ENCODE results near the gene BLTP2. TPM values are rescaled to one million over a fixed set of nuclear protein-coding genes. Genes with fewer than 3 reads are reported as not detected.

The BLTP2 gene
- total RNA-seq, 2 donors from 2014 or later = 42.2 to 94.2 TPM

DNA sequence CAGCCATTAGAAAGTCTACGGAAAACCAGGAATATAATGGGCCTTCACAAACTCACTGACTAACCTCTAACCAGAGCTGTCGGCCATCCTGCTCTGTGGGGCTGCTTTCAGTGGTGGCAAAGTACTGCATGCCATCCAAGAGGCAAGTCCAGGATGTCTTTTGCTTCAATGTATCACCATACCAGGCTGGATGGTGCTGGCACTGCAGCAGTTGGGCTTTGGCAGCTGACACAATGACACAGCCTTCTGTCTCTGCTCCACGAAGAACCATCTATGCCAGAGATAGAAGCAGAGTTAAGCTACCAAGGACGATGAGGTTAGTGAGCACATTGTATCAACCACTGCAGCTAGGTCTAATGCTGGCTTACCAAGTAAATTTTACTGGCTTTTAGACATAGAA lies 21.3 kb downstream of the BLTP2 start:
- no peak for TF ChIP-seq POLR2AphosphoS5 (IDR thresholded peaks at IDR 0.05)
- TF ChIP-seq POLR2A (IDR thresholded peaks at IDR 0.05) = no peak
- TF ChIP-seq, protein P1, sequence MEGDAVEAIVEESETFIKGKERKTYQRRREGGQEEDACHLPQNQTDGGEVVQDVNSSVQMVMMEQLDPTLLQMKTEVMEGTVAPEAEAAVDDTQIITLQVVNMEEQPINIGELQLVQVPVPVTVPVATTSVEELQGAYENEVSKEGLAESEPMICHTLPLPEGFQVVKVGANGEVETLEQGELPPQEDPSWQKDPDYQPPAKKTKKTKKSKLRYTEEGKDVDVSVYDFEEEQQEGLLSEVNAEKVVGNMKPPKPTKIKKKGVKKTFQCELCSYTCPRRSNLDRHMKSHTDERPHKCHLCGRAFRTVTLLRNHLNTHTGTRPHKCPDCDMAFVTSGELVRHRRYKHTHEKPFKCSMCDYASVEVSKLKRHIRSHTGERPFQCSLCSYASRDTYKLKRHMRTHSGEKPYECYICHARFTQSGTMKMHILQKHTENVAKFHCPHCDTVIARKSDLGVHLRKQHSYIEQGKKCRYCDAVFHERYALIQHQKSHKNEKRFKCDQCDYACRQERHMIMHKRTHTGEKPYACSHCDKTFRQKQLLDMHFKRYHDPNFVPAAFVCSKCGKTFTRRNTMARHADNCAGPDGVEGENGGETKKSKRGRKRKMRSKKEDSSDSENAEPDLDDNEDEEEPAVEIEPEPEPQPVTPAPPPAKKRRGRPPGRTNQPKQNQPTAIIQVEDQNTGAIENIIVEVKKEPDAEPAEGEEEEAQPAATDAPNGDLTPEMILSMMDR (IDR thresholded peaks at IDR 0.05) = no peak
- H3K27ac ChIP-seq = no peak overlapping the region
- no peaks in the 10 kb centered on the region for H3K4me1 ChIP-seq (replicated peaks)
- no peak for DNase-seq (ENCODE audit: low spot score)
- H3K4me3 ChIP-seq = no peak overlapping the region
- peaks cover 20 to 26% of the 10 kb centered on the region in 2 donors for H3K36me3 ChIP-seq
- H3K27me3 ChIP-seq (replicated peaks; ENCODE audit: insufficient read depth) = no peaks in the 10 kb centered on the region
- H3K9me3 ChIP-seq = no peaks in the 10 kb centered on the region
- intact Hi-C loops (cut with DNase I) = no loop called here
- WGBS = 88% methylated on average over 4 of the region's 4 CpGs

DNA sequence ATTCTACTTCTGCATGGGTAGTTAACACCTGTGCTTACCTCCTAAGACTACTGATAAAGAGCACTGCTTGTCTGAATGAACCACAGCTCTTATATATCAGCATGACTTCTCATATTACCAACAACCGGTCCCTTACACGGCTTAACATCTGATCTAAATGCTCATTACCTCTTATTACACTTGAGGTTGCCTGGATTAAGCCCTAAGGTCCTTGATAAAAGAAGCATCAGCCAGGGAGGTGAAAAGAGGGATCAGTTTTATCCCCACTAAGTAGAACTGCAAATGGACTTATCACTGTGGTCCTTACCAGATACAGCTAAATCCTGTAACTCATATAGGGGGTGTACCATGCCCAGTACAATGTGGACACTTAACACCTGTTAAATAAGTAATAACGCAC lies 22.8 kb downstream of the BLTP2 start:
- intact Hi-C loops (cut with DNase I) = no loop called here
- no peak for DNase-seq (ENCODE audit: low spot score)
- Histone ChIP-seq H3K27ac (no peak overlapping the region), H3K4me3 (no peak overlapping the region), H3K9me3 (no peaks in the 10 kb centered on the region), H3K36me3 (peaks cover 23 to 36% of the 10 kb centered on the region in 2 donors), H3K27me3 (replicated peaks; ENCODE audit: insufficient read depth) (no peaks in the 10 kb centered on the region), H3K4me1 (replicated peaks) (no peaks in the 10 kb centered on the region)
- 88% methylated on average over 3 of the region's 3 CpGs for WGBS
- TF ChIP-seq, protein P1 (IDR thresholded peaks at IDR 0.05) = no peak
- TF ChIP-seq POLR2AphosphoS5 (IDR thresholded peaks at IDR 0.05) = no peak

DNA sequence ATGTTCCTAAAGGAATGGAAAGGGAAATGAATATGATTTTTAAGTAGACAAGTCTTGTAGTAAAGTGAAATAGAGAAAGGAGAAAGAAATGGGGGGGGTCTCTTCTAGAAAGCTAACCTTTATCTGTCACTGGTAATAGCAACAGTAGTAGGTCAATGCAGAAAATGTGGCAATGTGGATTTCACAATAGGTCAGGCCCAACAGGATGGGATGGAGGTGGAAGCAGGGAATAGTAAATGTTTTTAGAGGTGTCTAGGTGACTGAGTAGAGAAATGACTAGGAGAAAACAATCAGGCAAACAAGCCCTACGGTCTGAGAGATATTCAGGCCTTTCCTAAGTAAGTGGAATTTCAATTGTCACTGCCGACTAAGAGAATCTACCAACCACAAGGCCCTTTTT lies 24.9 kb downstream of the BLTP2 start:
- Histone ChIP-seq H3K27me3 (replicated peaks; ENCODE audit: insufficient read depth) (no peaks in the 10 kb centered on the region), H3K4me1 (replicated peaks) (no peaks in the 10 kb centered on the region), H3K9me3 (no peaks in the 10 kb centered on the region), H3K4me3 (no peak overlapping the region), H3K27ac (no peak overlapping the region), H3K36me3 (peaks cover 39 to 52% of the 10 kb centered on the region in 2 donors)
- no peak for DNase-seq (ENCODE audit: low spot score)
- intact Hi-C loops (cut with DNase I) = no loop called here
- TF ChIP-seq POLR2A (IDR thresholded peaks at IDR 0.05) = no peak
- TF ChIP-seq, protein P1 (IDR thresholded peaks at IDR 0.05) = no peak
- TF ChIP-seq POLR2AphosphoS5 (IDR thresholded peaks at IDR 0.05) = no peak
- WGBS = 87% methylated on average over 2 of the region's 2 CpGs

DNA sequence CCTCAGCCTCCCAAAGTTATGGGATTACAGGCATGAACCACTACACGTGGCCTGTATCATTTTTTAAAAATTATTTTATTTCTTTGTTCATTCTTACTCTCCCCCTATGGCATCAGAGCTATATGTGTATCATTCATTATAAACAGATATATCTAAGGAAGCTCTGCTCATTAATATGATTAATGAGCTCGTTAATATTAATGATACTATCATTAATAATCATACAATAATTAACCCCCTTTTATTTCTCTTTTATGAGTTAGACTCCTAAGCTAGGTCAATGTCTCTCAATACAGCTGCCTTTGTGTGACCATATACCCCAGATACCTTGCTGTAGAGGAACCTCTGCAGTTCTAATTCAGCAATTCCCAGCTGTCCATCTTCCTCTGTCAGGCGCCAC lies 26.5 kb downstream of the BLTP2 start:
- Histone ChIP-seq H3K36me3 (peaks cover 44 to 49% of the 10 kb centered on the region in 2 donors), H3K27me3 (replicated peaks; ENCODE audit: insufficient read depth) (no peaks in the 10 kb centered on the region), H3K4me1 (replicated peaks) (no peaks in the 10 kb centered on the region), H3K9me3 (no peaks in the 10 kb centered on the region), H3K4me3 (no peak overlapping the region), H3K27ac (no peak overlapping the region)
- intact Hi-C loops (cut with DNase I) = no loop called here
- WGBS = 95% methylated on average over 3 of the region's 3 CpGs
- no peak for DNase-seq (ENCODE audit: low spot score)
- TF ChIP-seq, protein P1 (IDR thresholded peaks at IDR 0.05) = no peak
- TF ChIP-seq POLR2A (IDR thresholded peaks at IDR 0.05) (no peak), POLR2AphosphoS5 (IDR thresholded peaks at IDR 0.05) (no peak)

DNA sequence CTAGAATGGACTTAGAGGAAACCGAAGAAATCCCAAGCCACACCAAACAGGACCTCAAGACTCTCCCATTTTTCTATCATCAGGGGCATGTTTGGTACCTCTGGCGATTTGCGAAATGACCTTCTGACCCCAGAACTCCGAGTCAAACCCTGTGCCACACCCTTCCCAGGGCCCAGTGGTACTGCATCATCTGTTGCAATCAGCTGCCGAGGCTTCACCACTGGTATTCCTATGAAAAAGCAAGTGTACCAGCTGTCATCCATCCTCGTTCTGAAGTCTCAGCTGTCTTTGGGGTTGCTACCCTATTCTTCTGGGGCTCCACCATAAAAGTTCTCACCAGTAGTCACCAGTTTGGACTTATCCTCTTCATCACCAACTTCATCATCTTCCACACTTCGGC lies 28.7 kb downstream of the BLTP2 start:
- Histone ChIP-seq H3K4me1 (replicated peaks) (no peaks in the 10 kb centered on the region), H3K9me3 (no peaks in the 10 kb centered on the region), H3K4me3 (no peak overlapping the region), H3K27me3 (replicated peaks; ENCODE audit: insufficient read depth) (no peaks in the 10 kb centered on the region), H3K36me3 (peaks cover 40 to 44% of the 10 kb centered on the region in 2 donors), H3K27ac (no peak overlapping the region)
- WGBS = 80% methylated on average over 7 of the region's 7 CpGs
- intact Hi-C loops (cut with DNase I) = no loop called here
- no peak for DNase-seq (ENCODE audit: low spot score)
- TF ChIP-seq, protein P1 (IDR thresholded peaks at IDR 0.05) = no peak
- no peak for TF ChIP-seq POLR2A (IDR thresholded peaks at IDR 0.05)
- no peak for TF ChIP-seq POLR2AphosphoS5 (IDR thresholded peaks at IDR 0.05)
